Right lobe of liver (tissue), 6 donors: ENCODE measurements around the gene MCRS1. TPM values are rescaled to one million over a fixed set of nuclear protein-coding genes. Genes with fewer than 3 reads are reported as not detected.

Experiments used
- ATAC-seq, 4 donors: fragments of 200-7000 bp; cut with Tn5 transposase; one replicate each; pipeline ENCODE4 v1.9.1; 2020; ENCODE audit warnings: mild to moderate bottlenecking in 4 of 4, moderate library complexity in 4 of 4
- DNase-seq, 3 donors: peaks; one replicate each; pipeline ENCODE4 v3.0.0-alpha.2; 2020
- H3K27ac ChIP-seq, 3 donors: fragments of 200-600 bp; one replicate each; pipeline ENCODE4 v1.8.0; 2022
- H3K27me3 ChIP-seq, 2 donors: fragments of 200-600 bp; one replicate each; pipeline ENCODE4 v1.8.0; 2022
- H3K36me3 ChIP-seq, 4 donors: fragments of 200-600 bp; sonication (generic) in 1 of 4; one replicate each; pipeline versions ENCODE4 v1.5.1 to v1.8.0; 2017 to 2022; ENCODE audit warnings: control low read depth in 1 of 4
- H3K4me1 ChIP-seq, 4 donors: fragments of 200-600 bp; sonication (generic) in 1 of 4; one replicate each; pipeline versions ENCODE4 v1.5.1 to v1.8.0; 2017 to 2022; ENCODE audit warnings: control low read depth in 1 of 4
- H3K4me3 ChIP-seq, 3 donors: fragments of 200-600 bp; one replicate each; pipeline ENCODE4 v1.8.0; 2022
- H3K9me3 ChIP-seq, 4 donors: fragments of 200-600 bp; sonication (generic) in 1 of 4; one replicate each; pipeline versions ENCODE4 v1.5.1 to v1.8.0; 2017 to 2022; ENCODE audit warnings: control low read depth in 1 of 4
- CTCF ChIP-seq, 4 donors: fragments of 200-600 bp in 3 of 4; fragments of 450-650 bp in 1 of 4; IDR thresholded peaks; one replicate each; pipeline versions ENCODE4 v1.5.1 to v1.8.0; 2016 to 2022; ENCODE audit warnings: antibody characterized with exemption in 4 of 4, mild to moderate bottlenecking in 2 of 4
- POLR2A ChIP-seq: fragments of 450-650 bp; IDR thresholded peaks from one replicate; pipeline ENCODE4 v1.6.1; 2017; ENCODE audit warnings: antibody characterized with exemption, mild to moderate bottlenecking
- WGBS: methylation state at CpG from one replicate; pipeline ENCODE4 v1.1.6; 2018; ENCODE audit warnings: low coverage, low lambda C conversion rate; ENCODE audit not compliant: insufficient coverage; ENCODE audit errors: missing lambda C conversion rate; 5-methylcytosine and 5-hydroxymethylcytosine counted together
- intact Hi-C, 2 donors: fragments of 100-400 bp; cut with DNase I; formaldehyde crosslinking; loops; one replicate each; pipeline versions ENCODE4 v1.11.2 to v1.14.1; 2022
- total RNA-seq, 6 experiments: library from RNA; depleted of rRNA in 2 of 6; stranded (reverse); fragments of >200 nt in 2 of 6; fragmentation: NEBNext Ultra II Directional in 3 of 6; extraction: Animal tissue kit (Norgen Biotek cat#: 25700) in 3 of 6; gene quantifications; one replicate each; pipeline versions ENCODE4 v1.1.0 to v1.2.4, GENCODE V29; 2016 to 2023
- donor health status: DM: no; HTN: yes; CAD: no.
- donor health status: DM: no; HTN: no; CAD: no.
- donor health status: DM: no; HTN: no; CAD: no.
- donor health status: DM: no; HTN: yes; CAD: no.
- donor health status: DM: no; HTN: yes; CAD: no.

MCRS1 gene
- total RNA-seq, 6 experiments from 2014 or later: 16.0 to 23.0 (median 20.4) TPM

DNA sequence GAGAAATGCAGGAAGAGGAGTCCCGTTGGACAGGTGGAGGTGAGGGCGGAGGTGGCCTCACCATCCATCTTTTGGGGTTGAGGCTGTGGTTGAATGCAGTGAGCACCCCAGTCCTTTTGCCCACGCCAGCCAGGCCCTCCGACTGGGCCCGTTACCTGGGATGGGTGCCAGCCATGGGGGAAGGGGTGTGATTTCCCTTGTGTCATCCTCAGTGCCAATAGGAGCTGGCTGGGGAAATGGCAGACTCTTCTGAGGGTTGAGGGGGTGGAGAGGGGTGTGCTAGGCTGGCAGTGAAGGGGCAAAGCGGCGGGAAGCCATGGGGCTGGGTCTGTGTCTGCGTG is 19.5 kb downstream of the MCRS1 start:
- H3K4me1 ChIP-seq: peaks cover 0 to 19% (median 0%) of the 10 kb centered on the region in 4 donors
- WGBS: 34% methylated on average over 3 of the region's 8 CpGs
- intact Hi-C loops: no loop called here
- H3K9me3 ChIP-seq: no peaks in the 10 kb centered on the region
- ATAC-seq: no peak
- H3K4me3 ChIP-seq: peak overlapping the region in 1 of 3 donors; percentile 9
- H3K27me3 ChIP-seq: no peaks in the 10 kb centered on the region
- TF ChIP-seq CTCF (IDR thresholded peaks at IDR 0.05) (no peak), POLR2A (no peak)
- DNase-seq: no peak
- no peak overlapping the region for H3K27ac ChIP-seq
- no peaks in the 10 kb centered on the region for H3K36me3 ChIP-seq

DNA sequence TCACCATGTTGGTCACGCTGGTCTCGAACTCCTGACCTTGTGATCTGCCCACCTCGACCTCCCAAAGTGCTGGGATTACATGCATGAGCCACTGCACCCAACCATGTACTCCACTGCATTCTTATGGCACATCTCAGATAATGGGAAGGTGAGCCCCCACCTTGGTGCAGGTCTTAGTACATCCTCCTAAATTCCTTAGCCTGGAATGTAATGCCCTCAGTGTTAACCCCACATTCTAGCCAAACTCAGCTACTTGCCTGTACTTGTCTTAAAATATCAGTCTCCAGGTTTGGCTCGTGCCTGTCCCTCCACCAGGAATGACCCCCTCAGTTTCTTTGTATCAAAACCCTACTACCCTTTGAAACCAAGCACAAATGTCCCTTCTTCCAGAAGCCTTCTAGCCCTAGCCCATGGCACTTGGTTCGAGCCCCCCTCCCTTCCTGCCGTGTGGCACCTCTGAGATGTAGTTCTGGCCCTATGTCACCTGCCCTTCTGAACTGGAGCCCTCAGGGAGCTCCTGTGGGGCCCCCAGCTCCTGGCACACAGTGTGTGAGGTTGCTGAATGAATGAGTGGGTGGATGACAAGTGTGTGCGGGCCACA is 20.8 kb downstream of the MCRS1 start:
- Histone ChIP-seq H3K4me1 (peaks cover 0 to 15% (median 0%) of the 10 kb centered on the region in 4 donors), H3K9me3 (no peaks in the 10 kb centered on the region), H3K36me3 (no peaks in the 10 kb centered on the region), H3K27me3 (no peaks in the 10 kb centered on the region), H3K4me3 (no peak overlapping the region), H3K27ac (no peak overlapping the region)
- DNase-seq: no peak
- no peak for TF ChIP-seq POLR2A
- TF ChIP-seq CTCF (IDR thresholded peaks at IDR 0.05): no peak
- ATAC-seq: no peak
- intact Hi-C loops: no loop called here
- WGBS: 62% methylated on average over 6 of the region's 7 CpGs

GRCh38 chr12:49546481-49546880 is 21.5 kb downstream of the MCRS1 start:
- no CpG with 5 or more reads among the region's 3 CpGs for WGBS
- Histone ChIP-seq H3K36me3 (no peaks in the 10 kb centered on the region), H3K27ac (no peak overlapping the region), H3K9me3 (no peaks in the 10 kb centered on the region), H3K27me3 (no peaks in the 10 kb centered on the region), H3K4me1 (peaks cover 0 to 10% (median 0%) of the 10 kb centered on the region in 4 donors), H3K4me3 (no peak overlapping the region)
- intact Hi-C loops: no loop called here
- DNase-seq: no peak
- no peak for ATAC-seq
- no peak for TF ChIP-seq POLR2A
- no peak for TF ChIP-seq CTCF (IDR thresholded peaks at IDR 0.05)

- no peaks in the 10 kb centered on the region for H3K9me3 ChIP-seq
- TF ChIP-seq CTCF (IDR thresholded peaks at IDR 0.05): no peak
- no peak for TF ChIP-seq POLR2A
- no peak overlapping the region for H3K4me3 ChIP-seq
- DNase-seq (no peak), ATAC-seq (no peak)
- WGBS: no CpG with 5 or more reads among the region's 4 CpGs
- no peaks in the 10 kb centered on the region for H3K36me3 ChIP-seq
- H3K27me3 ChIP-seq: no peaks in the 10 kb centered on the region
- intact Hi-C loops: no loop called here
- H3K27ac ChIP-seq: no peak overlapping the region
- H3K4me1 ChIP-seq: peaks cover 0 to 4% (median 0%) of the 10 kb centered on the region in 4 donors
Observed at GRCh38 chr12:49545815-49546214, 22.1 kb downstream of the MCRS1 start.
